Smooth muscle cell (in vitro differentiated cells): Measurements from ENCODE around the gene FKBP3. TPM values are rescaled to one million over a fixed set of nuclear protein-coding genes. Genes with fewer than 3 reads are reported as not detected.
"Not testable (repeated sequence)": the region's sequence is repeated elsewhere in the genome, so short reads cannot be mapped to it uniquely, and the experiment has no call there.

ENCODE experiments used
- DNase-seq: peaks from one replicate; lab custom pipeline; 2025; ENCODE audit not compliant: unreplicated experiment; lab: John Stamatoyannopoulos, UW
- H2AFZ ChIP-seq: fragments of 200-600 bp; sonication (generic); 2 replicates; pipeline ENCODE4 v1.6.0; 2016; ENCODE audit warnings: antibody characterized with exemption, low read depth, mild to moderate bottlenecking
- H3F3A ChIP-seq: fragments of 200-600 bp; sonication (generic); 2 replicates; pipeline ENCODE4 v1.6.0; 2017; ENCODE audit warnings: antibody characterized with exemption, low read depth
- H3K27ac ChIP-seq: fragments of 200-600 bp; sonication (generic); 2 replicates; pipeline ENCODE4 v1.5.1; 2016; ENCODE audit warnings: low read depth, mild to moderate bottlenecking
- H3K27me3 ChIP-seq: fragments of 200-600 bp; sonication (generic); 2 replicates; pipeline ENCODE4 v1.6.1; 2016; ENCODE audit warnings: low read depth, mild to moderate bottlenecking
- H3K36me3 ChIP-seq: fragments of 200-600 bp; sonication (generic); 2 replicates; pipeline ENCODE4 v1.5.1; 2016; ENCODE audit warnings: low read depth
- H3K4me1 ChIP-seq: fragments of 200-600 bp; sonication (generic); 2 replicates; pipeline ENCODE4 v1.5.1; 2016; ENCODE audit warnings: low read depth
- H3K4me2 ChIP-seq: fragments of 200-600 bp; sonication (generic); 2 replicates; pipeline ENCODE4 v1.6.0; 2016; ENCODE audit warnings: mild to moderate bottlenecking
- H3K4me3 ChIP-seq: fragments of 200-600 bp; sonication (generic); 2 replicates; pipeline ENCODE4 v1.5.1; 2016; ENCODE audit warnings: mild to moderate bottlenecking
- H3K79me2 ChIP-seq: fragments of 200-600 bp; sonication (generic); 2 replicates; pipeline ENCODE4 v1.6.0; 2016; ENCODE audit warnings: low read depth, mild to moderate bottlenecking
- H3K9ac ChIP-seq: fragments of 200-600 bp; sonication (generic); 2 replicates; pipeline ENCODE4 v1.6.0; 2016; ENCODE audit warnings: low read depth
- H3K9me3 ChIP-seq: fragments of 200-600 bp; sonication (generic); replicated peaks from 2 replicates; pipeline ENCODE4 v1.5.1; 2016; ENCODE audit warnings: low read depth
- H4K20me1 ChIP-seq: fragments of 200-600 bp; sonication (generic); 2 replicates; pipeline ENCODE4 v1.6.0; 2016; ENCODE audit warnings: low read depth
- CTCF ChIP-seq: fragments of 200-600 bp; sonication (generic); IDR thresholded peaks from 2 replicates; pipeline ENCODE4 v1.5.1; 2017; ENCODE audit warnings: borderline replicate concordance, mild to moderate bottlenecking, antibody characterized with exemption; ENCODE audit not compliant: insufficient read depth, poor library complexity, severe bottlenecking
- WGBS: methylation state at CpG from one replicate; pipeline ENCODE4 v1.1.7; 2016; ENCODE audit warnings: low lambda C conversion rate; 5-methylcytosine and 5-hydroxymethylcytosine counted together
- polyA plus RNA-seq: library from polyadenylated mRNA; unstranded; fragments of >200 nt; fragmentation: Nextera tagmentation; extraction: Ambion mirVana; gene quantifications from 2 replicates; pipeline ENCODE4 v1.2.1, GENCODE V29; 2016
- total RNA-seq: library from RNA; depleted of rRNA; stranded (reverse); fragments of >200 nt; gene quantifications from 2 replicates; pipeline ENCODE4 v1.2.3, GENCODE V29; 2014

FKBP3 gene
- total and polyA plus RNA-seq, 2 experiments from 2014 or later = 43.9 to 123 TPM

GRCh38 chr14:45149602-45150001 lies 15.3 kb upstream of the FKBP3 start:
- no peaks in the 10 kb centered on the region for H4K20me1 ChIP-seq
- no peaks in the 10 kb centered on the region for H3K4me1 ChIP-seq
- no peaks in the 10 kb centered on the region for H3K27me3 ChIP-seq
- no peak overlapping the region for H2AFZ ChIP-seq
- H3F3A ChIP-seq = no peaks in the 10 kb centered on the region
- no peak overlapping the region for H3K9ac ChIP-seq
- no peaks in the 10 kb centered on the region for H3K36me3 ChIP-seq
- DNase-seq = no peak
- no peak for TF ChIP-seq CTCF
- WGBS = 95% methylated on average over 3 of the region's 3 CpGs
- H3K4me2 ChIP-seq = no peak overlapping the region
- H3K4me3 ChIP-seq = no peak overlapping the region
- no peaks in the 10 kb centered on the region for H3K9me3 ChIP-seq
- H3K27ac ChIP-seq = no peak overlapping the region
- no peaks in the 10 kb centered on the region for H3K79me2 ChIP-seq

- no peak for TF ChIP-seq CTCF
- H3F3A ChIP-seq = no peaks in the 10 kb centered on the region
- no peaks in the 10 kb centered on the region for H3K9me3 ChIP-seq
- DNase-seq = no peak
- no peak overlapping the region for H2AFZ ChIP-seq
- H3K79me2 ChIP-seq = no peaks in the 10 kb centered on the region
- H3K4me3 ChIP-seq = no peak overlapping the region
- H3K27me3 ChIP-seq = no peaks in the 10 kb centered on the region
- no peak overlapping the region for H3K27ac ChIP-seq
- no peaks in the 10 kb centered on the region for H4K20me1 ChIP-seq
- no peaks in the 10 kb centered on the region for H3K4me1 ChIP-seq
- no peaks in the 10 kb centered on the region for H3K36me3 ChIP-seq
- 100% methylated on average over 3 of the region's 3 CpGs for WGBS
- H3K9ac ChIP-seq = no peak overlapping the region
- no peak overlapping the region for H3K4me2 ChIP-seq
Observed at GRCh38 chr14:45145214-45145613, 10.9 kb upstream of the FKBP3 start.

- Histone ChIP-seq H3K27me3 (no peaks in the 10 kb centered on the region), H4K20me1 (no peaks in the 10 kb centered on the region), H3K79me2 (peaks cover 5% of the 10 kb centered on the region), H3K9me3 (no peaks in the 10 kb centered on the region), H3K4me2 (no peak overlapping the region), H3K4me1 (no peaks in the 10 kb centered on the region), H3K9ac (no peak overlapping the region), H2AFZ (no peak overlapping the region), H3K4me3 (no peak overlapping the region), H3F3A (no peaks in the 10 kb centered on the region), H3K27ac (no peak overlapping the region), H3K36me3 (no peaks in the 10 kb centered on the region)
- TF ChIP-seq CTCF = no peak
- DNase-seq = no peak
Observed at GRCh38 chr14:45144658-45145057, 10.4 kb upstream of the FKBP3 start.

GRCh38 chr14:45142083-45142482 lies 7.8 kb upstream of the FKBP3 start:
- not testable (repeated sequence) for H3K27me3 ChIP-seq

More at GRCh38 chr14:45142083-45142482, 7.8 kb upstream of the FKBP3 start:
- H3K4me3 ChIP-seq, H3K9ac ChIP-seq, H2AFZ ChIP-seq, H3K9me3 ChIP-seq, H3K4me2 ChIP-seq, H3K4me1 ChIP-seq, H3F3A ChIP-seq, H3K36me3 ChIP-seq, H3K27ac ChIP-seq, DNase-seq, H4K20me1 ChIP-seq: not testable (repeated sequence)
- peaks cover 29% of the 10 kb centered on the region for H3K79me2 ChIP-seq
- WGBS = 97% methylated on average over 8 of the region's 8 CpGs
